GM19025 (cell line): ENCODE measurements around the gene PHF5A.
"Not testable (repeated sequence)": the region's sequence is repeated elsewhere in the genome, so short reads cannot be mapped to it uniquely, and the experiment has no call there.

Experiments
- ATAC-seq: cut with Tn5 transposase; IDR thresholded peaks from one replicate; pipeline ENCODE4 v1.9.1; 2021; ENCODE audit warnings: mild to moderate bottlenecking, low read depth, moderate library complexity; ENCODE audit not compliant: unreplicated experiment

The PHF5A gene

GRCh38 chr22:41458161-41458728 is 10.2 kb downstream of the PHF5A start:
- ATAC-seq, result no peak

GRCh38 chr22:41448189-41448808 is 20.2 kb downstream of the PHF5A start:
- peak; percentile 46 for ATAC-seq

- ATAC-seq, result no peak
These were observed 20.9 kb downstream of the PHF5A start for GRCh38 chr22:41447435-41448188.

DNA sequence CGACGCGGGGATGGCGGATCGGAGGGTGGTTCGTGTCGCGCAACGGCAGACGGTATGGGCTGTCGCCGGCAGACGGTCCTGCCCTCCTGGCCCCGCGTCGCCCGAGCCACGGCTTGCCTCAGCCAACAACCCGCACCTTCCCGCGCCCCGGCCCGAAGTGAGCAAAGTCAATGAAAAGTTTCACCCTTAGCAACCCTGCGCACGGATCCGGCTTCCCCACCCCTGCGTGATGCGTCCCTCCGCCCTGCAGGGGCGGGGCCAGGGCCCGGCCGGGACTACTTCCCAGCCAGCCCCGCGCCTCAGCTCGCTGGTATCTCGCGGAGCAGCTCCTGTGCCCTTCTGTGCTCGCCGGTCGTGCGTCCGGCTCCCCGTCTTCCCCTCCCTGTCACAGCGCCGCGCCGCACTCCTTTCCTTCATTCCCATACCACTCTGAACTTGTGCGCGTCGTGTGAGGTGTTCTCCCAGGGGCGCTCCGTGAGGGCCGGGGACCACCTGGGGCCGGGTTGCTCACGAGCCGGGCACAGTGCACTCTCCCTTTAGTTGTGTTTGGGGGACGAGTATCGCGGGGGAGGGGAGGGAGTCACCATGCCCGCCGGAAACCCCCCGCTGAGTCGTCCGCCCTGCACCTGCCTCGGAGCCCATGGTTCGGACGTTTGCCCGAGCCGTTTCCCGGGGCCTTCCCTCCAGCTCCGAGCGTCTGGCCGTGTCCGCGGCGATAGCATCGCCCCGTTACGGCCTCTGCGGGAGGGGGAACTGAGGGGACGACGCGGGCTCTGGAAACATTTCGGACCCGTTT is 21.7 kb downstream of the PHF5A start, which contains the start of gene TOB2:
Gene TOB2, minus strand, starts transcription at position 163 of the 796 bp plus-strand sequence. CDS start 9,456 bp downstream, outside the sequence.
- no peak for ATAC-seq

DNA sequence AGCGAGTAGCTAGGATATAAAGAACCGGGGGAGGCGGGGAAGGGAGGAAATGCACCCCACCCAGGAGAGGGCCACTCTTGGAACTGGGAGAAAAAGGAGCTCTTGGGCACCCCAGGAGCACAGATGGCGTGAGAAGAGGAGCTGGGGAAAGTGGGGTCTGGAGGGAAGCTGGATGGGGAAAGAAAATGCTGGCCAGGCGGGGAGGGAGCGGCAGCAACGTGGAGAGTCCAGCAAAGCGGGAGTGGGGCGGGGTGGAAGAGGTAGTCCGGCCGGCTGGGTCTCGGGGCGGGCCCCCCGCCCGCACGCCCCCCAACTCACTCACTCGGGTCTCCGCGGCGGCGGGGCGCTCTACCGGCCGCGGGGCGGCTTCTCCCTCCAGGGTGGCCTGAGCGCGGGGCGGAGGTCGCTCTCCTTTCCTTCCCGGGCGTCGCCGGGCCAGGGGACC is 22.4 kb downstream of the PHF5A start:
- no peak for ATAC-seq

- no peak for ATAC-seq
These were observed 23.1 kb downstream of the PHF5A start for GRCh38 chr22:41445129-41446056.

DNA sequence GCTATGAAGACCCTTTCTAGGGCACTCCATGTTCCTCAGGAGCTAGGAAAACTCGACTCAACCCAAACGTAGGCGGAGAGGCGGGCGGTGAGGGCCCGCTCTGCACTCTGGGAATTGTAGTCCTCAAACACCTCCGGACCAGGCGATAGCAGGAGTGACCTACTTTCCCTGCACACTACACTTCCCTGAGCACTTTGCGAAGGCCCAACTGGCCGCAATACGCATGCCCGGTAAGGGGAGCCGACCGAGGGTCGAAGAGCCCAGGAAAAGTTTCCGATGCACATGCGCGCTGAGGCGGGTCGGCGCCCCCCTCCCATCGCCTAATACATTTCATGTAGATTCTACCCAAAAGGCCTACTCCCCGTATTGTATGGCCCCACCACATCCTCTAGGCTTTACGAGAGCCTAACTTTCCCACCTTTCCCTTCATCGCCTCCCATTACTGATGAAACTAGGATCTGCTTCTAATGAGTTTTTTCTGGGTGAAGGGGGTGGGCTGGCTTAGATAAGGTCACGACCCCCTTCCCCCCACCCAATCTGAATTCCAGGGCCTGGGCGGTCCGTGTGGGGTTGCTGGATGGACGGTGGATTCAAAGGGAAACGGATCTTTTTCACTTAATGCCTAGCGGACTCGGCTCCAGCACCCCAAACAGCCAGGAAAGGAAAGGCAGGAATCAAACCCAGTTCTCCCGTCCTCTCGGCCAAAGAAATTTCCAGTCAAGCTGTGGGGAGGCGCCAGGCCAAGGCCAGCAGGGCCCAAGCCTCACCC is 23.9 kb downstream of the PHF5A start:
- ATAC-seq, result peak; percentile 42

- ATAC-seq, result no peak
These were observed 26.2 kb downstream of the PHF5A start for GRCh38 chr22:41442240-41442792.

GRCh38 chr22:41440511-41440910 is 28.0 kb downstream of the PHF5A start:
- not testable (repeated sequence) for ATAC-seq

DNA sequence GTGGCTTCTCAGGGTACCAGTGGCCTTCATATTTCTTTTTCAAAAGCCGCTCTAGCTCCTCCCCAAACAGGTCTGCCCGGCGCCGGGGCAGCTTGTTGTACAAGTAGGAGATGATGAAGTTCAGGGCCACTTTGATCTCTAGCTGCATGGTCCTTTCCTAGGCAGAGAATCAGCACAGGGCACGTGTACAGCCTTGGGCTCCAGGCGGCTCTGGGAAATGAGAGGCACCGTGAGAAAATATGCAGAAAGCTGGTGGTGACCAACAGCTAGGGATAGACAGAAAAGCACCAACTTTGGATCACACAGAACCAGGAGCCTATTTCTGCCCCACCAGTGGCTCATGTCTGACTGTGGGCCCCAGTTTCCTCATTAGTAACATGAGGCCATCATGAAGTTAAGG is 31.3 kb downstream of the PHF5A start:
- no peak for ATAC-seq

- ATAC-seq, result no peak
These were observed 32.0 kb downstream of the PHF5A start for GRCh38 chr22:41436322-41437113.

GRCh38 chr22:41435560-41435959 is 32.9 kb downstream of the PHF5A start:
- ATAC-seq, result no peak

DNA sequence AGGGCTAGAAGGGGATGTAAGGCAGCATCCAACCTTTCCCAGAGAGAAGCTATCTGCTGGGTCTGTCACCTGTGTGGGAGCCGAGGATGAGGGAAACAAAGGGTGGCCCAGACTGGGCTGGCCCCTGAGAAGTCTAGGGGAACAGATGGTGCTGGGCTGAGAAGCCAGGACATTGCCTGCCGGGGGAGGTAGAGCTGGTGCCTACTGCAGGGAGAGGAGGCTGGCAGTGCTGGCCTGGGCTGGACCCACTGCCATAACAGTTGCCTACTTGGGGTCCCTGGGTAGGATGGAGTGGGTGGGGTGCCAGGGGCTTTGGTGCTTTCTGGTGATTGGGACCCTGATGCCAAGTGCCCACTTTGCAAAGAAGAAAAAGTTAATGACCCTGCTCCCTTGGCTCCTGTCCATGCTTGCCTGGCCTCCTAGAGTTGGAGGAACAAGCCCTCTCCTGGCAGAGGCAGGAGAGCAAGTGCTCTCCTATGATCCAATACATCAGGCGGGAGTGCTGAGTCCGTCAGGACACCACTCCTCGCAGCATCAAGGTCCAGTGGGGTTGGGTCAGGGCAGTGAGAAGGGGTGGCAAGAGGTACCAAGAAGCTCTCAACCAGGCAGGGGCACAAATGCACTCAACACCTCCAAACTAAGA is 34.0 kb downstream of the PHF5A start:
- ATAC-seq, result not testable (repeated sequence)

GRCh38 chr22:41433480-41433879 is 35.0 kb downstream of the PHF5A start:
- not testable (repeated sequence) for ATAC-seq

- no peak for ATAC-seq
These were observed 36.8 kb downstream of the PHF5A start for GRCh38 chr22:41431656-41432055.

DNA sequence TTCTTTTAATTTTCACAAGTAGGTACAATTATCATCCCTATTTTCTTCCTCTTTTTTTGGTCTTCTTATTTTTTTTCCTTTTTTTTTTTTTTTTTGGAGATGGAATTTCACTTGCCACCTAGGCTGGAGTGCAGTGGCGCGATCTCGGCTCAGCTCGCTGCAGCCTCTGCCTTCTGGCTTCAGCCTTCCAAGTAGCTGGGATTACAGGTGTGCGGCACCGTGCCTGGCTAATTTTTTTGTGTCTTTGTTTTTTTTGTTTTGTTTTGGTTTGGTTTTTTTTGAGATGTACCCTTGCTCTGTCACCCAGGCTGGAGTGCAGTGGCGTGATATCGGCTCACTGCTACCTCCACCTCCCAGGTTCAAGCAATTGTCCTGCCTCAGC is 38.5 kb downstream of the PHF5A start:
- ATAC-seq, result no peak

DNA sequence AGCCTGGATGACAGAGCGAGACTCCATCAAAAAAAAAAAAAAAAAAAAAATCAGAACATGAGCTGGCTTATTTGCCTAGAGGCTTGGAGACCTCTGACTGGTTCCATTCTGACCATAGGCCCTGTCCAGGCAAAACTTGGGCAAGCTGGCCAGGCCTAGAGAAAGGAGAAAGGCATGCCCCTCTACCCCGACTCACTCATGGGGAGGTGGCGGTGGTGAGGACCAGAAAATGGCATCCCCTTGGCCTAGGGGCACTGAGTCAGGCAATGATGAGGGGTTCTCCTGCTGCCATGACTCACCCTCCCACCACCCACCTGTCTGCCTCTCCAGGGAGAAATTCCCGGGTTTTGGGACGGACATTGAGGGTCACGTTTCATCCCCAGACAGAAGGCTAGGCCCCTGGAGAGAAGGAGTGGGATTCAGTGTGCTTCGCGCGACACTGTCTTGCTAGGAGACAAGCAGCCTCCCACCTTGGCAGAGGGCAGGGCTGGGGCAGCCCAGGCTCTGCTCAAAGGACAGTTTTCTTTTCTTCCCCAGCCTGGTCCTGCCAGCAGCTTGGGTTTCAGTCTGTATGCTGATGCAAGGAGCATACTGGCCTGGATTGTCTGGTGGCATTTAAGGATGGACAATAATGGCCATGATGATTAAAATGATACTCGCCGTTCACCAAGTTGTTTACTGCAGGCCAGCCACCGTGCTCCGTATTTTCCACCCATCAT is 39.1 kb downstream of the PHF5A start:
- no peak for ATAC-seq
